NCI-H2029 treated with DMSO at 0.1 percent for 48 hours (cell line): ENCODE results near the gene SPIB.
A peak's percentile ranks its signal among the peaks of the same experiment; 100 is the strongest.
"Not testable (repeated sequence)": the region's sequence is repeated elsewhere in the genome, so short reads cannot be mapped to it uniquely, and the experiment has no call there.

ENCODE experiments used
- DNase-seq: peaks from one replicate; lab custom pipeline; 2025; lab: John Stamatoyannopoulos, UW

SPIB gene

GRCh38 chr19:50419580-50420035 is 870 bp downstream of the SPIB start:
- DNase-seq: no peak

- DNase-seq: no peak
These were observed 1.4 kb downstream of the SPIB start for GRCh38 chr19:50420127-50420526.

GRCh38 chr19:50420808-50421207 is 2.1 kb downstream of the SPIB start:
- no peak for DNase-seq

GRCh38 chr19:50422397-50423278 is 3.9 kb downstream of the SPIB start:
- DNase-seq: no peak

- no peak for DNase-seq
These were observed 4.8 kb downstream of the SPIB start for GRCh38 chr19:50423279-50424113.

- DNase-seq: no peak
These were observed 6.8 kb downstream of the SPIB start for GRCh38 chr19:50425581-50425980.

GRCh38 chr19:50427318-50427925 is 8.7 kb downstream of the SPIB start:
- no peak for DNase-seq

- no peak for DNase-seq
These were observed 9.3 kb downstream of the SPIB start for GRCh38 chr19:50427997-50428425.

- DNase-seq: no peak
These were observed 10.2 kb downstream of the SPIB start for GRCh38 chr19:50428772-50429463.

- DNase-seq: no peak
These were observed 12.2 kb downstream of the SPIB start for GRCh38 chr19:50430888-50431342.

GRCh38 chr19:50431343-50432220 is 12.8 kb downstream of the SPIB start:
- peak; percentile 24 for DNase-seq

GRCh38 chr19:50432221-50433028 is 13.7 kb downstream of the SPIB start, which contains the start of gene MYBPC2:
TSS of gene MYBPC2 (plus strand) at chr19:50432892. CDS start at chr19:50432954, 62 bp downstream.
- DNase-seq: no peak

GRCh38 chr19:50433201-50434180 is 14.8 kb downstream of the SPIB start:
- DNase-seq: no peak

GRCh38 chr19:50434525-50434924 is 15.8 kb downstream of the SPIB start:
- no peak for DNase-seq

- no peak for DNase-seq
These were observed 16.5 kb downstream of the SPIB start for GRCh38 chr19:50435221-50435620.

GRCh38 chr19:50435627-50436026 is 16.9 kb downstream of the SPIB start:
- no peak for DNase-seq

- no peak for DNase-seq
These were observed 19.2 kb downstream of the SPIB start for GRCh38 chr19:50437862-50438449.

GRCh38 chr19:50439130-50439529 is 20.4 kb downstream of the SPIB start:
- DNase-seq: not testable (repeated sequence)
